ENCODE measurements around the gene PPARD.

DNA sequence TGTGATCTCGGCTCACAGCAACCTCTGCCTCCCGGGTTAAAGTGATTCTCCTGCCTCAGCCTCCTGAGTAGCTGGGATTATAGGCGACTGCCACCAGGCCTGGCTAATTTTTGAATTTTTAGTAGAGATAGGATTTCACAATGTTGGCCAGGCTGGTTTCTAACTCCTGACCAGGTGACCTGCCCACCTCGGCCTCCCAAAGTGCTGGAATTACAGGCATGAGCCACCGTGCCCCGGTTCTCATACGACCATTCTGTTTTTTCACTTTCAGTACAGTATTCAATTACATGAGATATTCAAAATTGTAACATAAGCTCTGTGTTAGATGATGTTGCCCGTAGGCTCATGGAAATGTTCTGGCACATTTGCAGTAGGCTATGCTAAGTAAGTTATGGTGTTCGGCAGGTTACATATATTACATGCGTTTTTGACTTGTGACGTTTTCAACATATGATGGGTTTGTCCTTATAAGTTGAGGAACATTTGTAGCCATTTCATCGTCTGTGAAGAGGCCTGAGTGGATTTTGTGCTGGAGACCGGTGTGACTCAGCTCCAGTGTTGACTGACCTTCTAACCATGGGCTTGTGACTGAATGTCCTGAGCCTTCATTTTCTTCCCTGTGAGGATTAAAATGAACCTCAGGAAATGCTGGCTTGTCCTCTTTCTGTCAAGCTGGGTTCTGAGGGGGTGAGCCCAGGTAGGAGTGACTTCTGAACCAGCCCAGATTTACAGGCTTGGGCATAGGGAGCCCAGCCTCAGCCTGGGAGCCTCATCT lies 12.2 kb downstream of the PPARD start:
- TF ChIP-seq, protein P1, sequence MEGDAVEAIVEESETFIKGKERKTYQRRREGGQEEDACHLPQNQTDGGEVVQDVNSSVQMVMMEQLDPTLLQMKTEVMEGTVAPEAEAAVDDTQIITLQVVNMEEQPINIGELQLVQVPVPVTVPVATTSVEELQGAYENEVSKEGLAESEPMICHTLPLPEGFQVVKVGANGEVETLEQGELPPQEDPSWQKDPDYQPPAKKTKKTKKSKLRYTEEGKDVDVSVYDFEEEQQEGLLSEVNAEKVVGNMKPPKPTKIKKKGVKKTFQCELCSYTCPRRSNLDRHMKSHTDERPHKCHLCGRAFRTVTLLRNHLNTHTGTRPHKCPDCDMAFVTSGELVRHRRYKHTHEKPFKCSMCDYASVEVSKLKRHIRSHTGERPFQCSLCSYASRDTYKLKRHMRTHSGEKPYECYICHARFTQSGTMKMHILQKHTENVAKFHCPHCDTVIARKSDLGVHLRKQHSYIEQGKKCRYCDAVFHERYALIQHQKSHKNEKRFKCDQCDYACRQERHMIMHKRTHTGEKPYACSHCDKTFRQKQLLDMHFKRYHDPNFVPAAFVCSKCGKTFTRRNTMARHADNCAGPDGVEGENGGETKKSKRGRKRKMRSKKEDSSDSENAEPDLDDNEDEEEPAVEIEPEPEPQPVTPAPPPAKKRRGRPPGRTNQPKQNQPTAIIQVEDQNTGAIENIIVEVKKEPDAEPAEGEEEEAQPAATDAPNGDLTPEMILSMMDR (IDR thresholded peaks at IDR 0.05) = no peak
- no peak for TF ChIP-seq POLR2AphosphoS5 (IDR thresholded peaks at IDR 0.05)
